ENCODE results near the gene SAP30L. TPM values are rescaled to one million over a fixed set of nuclear protein-coding genes. Genes with fewer than 3 reads are reported as not detected.

Gene SAP30L
- total RNA-seq, 1 experiment from 2014 or later: 53.0 TPM

- Histone ChIP-seq H3K27me3 (ENCODE audit: insufficient read depth, low read depth) (no peaks in the 10 kb centered on the region), H3K9me3 (ENCODE audit: insufficient read depth, low read depth) (no peaks in the 10 kb centered on the region), H3K9me2 (ENCODE audit: insufficient read depth) (no peaks in the 10 kb centered on the region), H3K79me2 (ENCODE audit: low read depth) (peaks cover 12% of the 10 kb centered on the region), H3K4me3 (no peak overlapping the region), H4K20me1 (ENCODE audit: insufficient read depth) (no peaks in the 10 kb centered on the region), H3K27ac (no peak overlapping the region), H2AFZ (no peak overlapping the region), H3K36me3 (ENCODE audit: low read depth) (peaks cover 17% of the 10 kb centered on the region), H3K4me1 (replicated peaks; ENCODE audit: insufficient read depth) (peaks cover 6% of the 10 kb centered on the region; the same call in 1 of the 2 replicates), H3K4me2 (no peak overlapping the region), H3F3A (ENCODE audit: insufficient read depth, low read depth) (no peaks in the 10 kb centered on the region)
- BruUV-seq (replicated peaks): no TSS peak
- POLR2A ChIA-PET (ENCODE audit: unreplicated experiment): no interaction called here
- DNase-seq: no peak
- intact Hi-C loops (cut with micrococcal nuclease; ENCODE audit: unreplicated experiment): loop anchor here (10.0 kb wide), 1 partner anchor 414 kb away; the partner anchor contains the start of genes CNOT8 and FAXDC2
- CTCF ChIA-PET: no interaction called here
- no peak for TF ChIP-seq CTCF (conservative IDR thresholded peaks at IDR 0.05)
- TF ChIP-seq EZH2 (IDR thresholded peaks at IDR 0.05; ENCODE audit: low read depth): no peak
These were observed 5.3 kb upstream of the SAP30L start for GRCh38 chr5:154440540-154440939.

- Histone ChIP-seq H4K20me1 (ENCODE audit: insufficient read depth) (no peaks in the 10 kb centered on the region), H3K36me3 (ENCODE audit: low read depth) (peaks cover 15% of the 10 kb centered on the region), H3K4me2 (no peak overlapping the region), H3K9me2 (ENCODE audit: insufficient read depth) (no peaks in the 10 kb centered on the region), H3K4me3 (no peak overlapping the region), H3K9me3 (ENCODE audit: insufficient read depth, low read depth) (no peaks in the 10 kb centered on the region), H2AFZ (no peak overlapping the region), H3K79me2 (ENCODE audit: low read depth) (peaks cover 29% of the 10 kb centered on the region), H3K4me1 (replicated peaks; ENCODE audit: insufficient read depth) (peaks cover 13% of the 10 kb centered on the region), H3K27me3 (ENCODE audit: insufficient read depth, low read depth) (no peaks in the 10 kb centered on the region), H3K27ac (no peak overlapping the region), H3F3A (ENCODE audit: insufficient read depth, low read depth) (no peaks in the 10 kb centered on the region)
- BruUV-seq (replicated peaks): no TSS peak
- TF ChIP-seq CTCF (conservative IDR thresholded peaks at IDR 0.05) (no peak), EZH2 (IDR thresholded peaks at IDR 0.05; ENCODE audit: low read depth) (no peak)
- no peak for DNase-seq
- intact Hi-C loops (cut with micrococcal nuclease; ENCODE audit: unreplicated experiment): loop anchor here (10.0 kb wide), 1 partner anchor 412 kb away; the partner anchor contains the start of genes CNOT8 and FAXDC2
- CTCF ChIA-PET: no interaction called here
- POLR2A ChIA-PET (ENCODE audit: unreplicated experiment): no interaction called here
These were observed 3.0 kb upstream of the SAP30L start for GRCh38 chr5:154442801-154443200.

GRCh38 chr5:154444556-154445421, 1.0 kb upstream of the SAP30L start:
- no TSS peak for BruUV-seq (replicated peaks)
- intact Hi-C loops (cut with micrococcal nuclease; ENCODE audit: unreplicated experiment): loop anchor here (1.0 to 10.0 kb wide), 7 partner anchors 77 to 410 kb away; partner anchors contain the start of genes CNOT8, FAM114A2, FAXDC2 and LARP1
- Histone ChIP-seq H3K4me2 (peak overlapping the region; percentile 93), H3K27me3 (ENCODE audit: insufficient read depth, low read depth) (no peaks in the 10 kb centered on the region), H3K79me2 (ENCODE audit: low read depth) (peaks cover 48% of the 10 kb centered on the region), H3K9me2 (ENCODE audit: insufficient read depth) (no peaks in the 10 kb centered on the region), H2AFZ (peak overlapping the region; percentile 92), H3K9me3 (ENCODE audit: insufficient read depth, low read depth) (no peaks in the 10 kb centered on the region), H3K4me1 (replicated peaks; ENCODE audit: insufficient read depth) (peaks cover 30% of the 10 kb centered on the region), H3K27ac (no peak overlapping the region), H3K36me3 (ENCODE audit: low read depth) (peaks cover 6% of the 10 kb centered on the region; the same call in 1 of the 2 replicates), H4K20me1 (ENCODE audit: insufficient read depth) (peaks cover 6% of the 10 kb centered on the region; the same call in 1 of the 2 replicates), H3K4me3 (peak overlapping the region; percentile 95), H3F3A (ENCODE audit: insufficient read depth, low read depth) (no peaks in the 10 kb centered on the region)
- ChIA-PET CTCF (interaction anchor here (0.6 kb wide), 1 partner anchor 18 kb away, joined by 4 read pairs; no protein-coding TSS in a partner anchor), POLR2A (ENCODE audit: unreplicated experiment) (interaction anchor here (0.6 to 0.7 kb wide), 3 partner anchors 344 to 457 kb away, joined by 3 to 4 read pairs (median 3); no protein-coding TSS in a partner anchor)
- DNase-seq: peak in 1 of 2 experiments; percentile 26
- TF ChIP-seq EZH2 (IDR thresholded peaks at IDR 0.05; ENCODE audit: low read depth) (no peak), CTCF (conservative IDR thresholded peaks at IDR 0.05) (no peak)

Data from PC-9 (cell line).